Smooth muscle cell (in vitro differentiated cells): Measurements from ENCODE around the gene SGSM1. TPM values are rescaled to one million over a fixed set of nuclear protein-coding genes. Genes with fewer than 3 reads are reported as not detected.

Experiments used
- DNase-seq: peaks from one replicate; lab custom pipeline; 2025; ENCODE audit not compliant: unreplicated experiment; lab: John Stamatoyannopoulos, UW
- H2AFZ ChIP-seq: fragments of 200-600 bp; sonication (generic); 2 replicates; pipeline ENCODE4 v1.6.0; 2016; ENCODE audit warnings: antibody characterized with exemption, low read depth, mild to moderate bottlenecking
- H3F3A ChIP-seq: fragments of 200-600 bp; sonication (generic); 2 replicates; pipeline ENCODE4 v1.6.0; 2017; ENCODE audit warnings: antibody characterized with exemption, low read depth
- H3K27ac ChIP-seq: fragments of 200-600 bp; sonication (generic); 2 replicates; pipeline ENCODE4 v1.5.1; 2016; ENCODE audit warnings: low read depth, mild to moderate bottlenecking
- H3K27me3 ChIP-seq: fragments of 200-600 bp; sonication (generic); 2 replicates; pipeline ENCODE4 v1.6.1; 2016; ENCODE audit warnings: low read depth, mild to moderate bottlenecking
- H3K36me3 ChIP-seq: fragments of 200-600 bp; sonication (generic); 2 replicates; pipeline ENCODE4 v1.5.1; 2016; ENCODE audit warnings: low read depth
- H3K4me1 ChIP-seq: fragments of 200-600 bp; sonication (generic); 2 replicates; pipeline ENCODE4 v1.5.1; 2016; ENCODE audit warnings: low read depth
- H3K4me2 ChIP-seq: fragments of 200-600 bp; sonication (generic); 2 replicates; pipeline ENCODE4 v1.6.0; 2016; ENCODE audit warnings: mild to moderate bottlenecking
- H3K4me3 ChIP-seq: fragments of 200-600 bp; sonication (generic); 2 replicates; pipeline ENCODE4 v1.5.1; 2016; ENCODE audit warnings: mild to moderate bottlenecking
- H3K79me2 ChIP-seq: fragments of 200-600 bp; sonication (generic); 2 replicates; pipeline ENCODE4 v1.6.0; 2016; ENCODE audit warnings: low read depth, mild to moderate bottlenecking
- H3K9ac ChIP-seq: fragments of 200-600 bp; sonication (generic); 2 replicates; pipeline ENCODE4 v1.6.0; 2016; ENCODE audit warnings: low read depth
- H3K9me3 ChIP-seq: fragments of 200-600 bp; sonication (generic); replicated peaks from 2 replicates; pipeline ENCODE4 v1.5.1; 2016; ENCODE audit warnings: low read depth
- H4K20me1 ChIP-seq: fragments of 200-600 bp; sonication (generic); 2 replicates; pipeline ENCODE4 v1.6.0; 2016; ENCODE audit warnings: low read depth
- CTCF ChIP-seq: fragments of 200-600 bp; sonication (generic); IDR thresholded peaks from 2 replicates; pipeline ENCODE4 v1.5.1; 2017; ENCODE audit warnings: borderline replicate concordance, mild to moderate bottlenecking, antibody characterized with exemption; ENCODE audit not compliant: insufficient read depth, poor library complexity, severe bottlenecking
- WGBS: methylation state at CpG from one replicate; pipeline ENCODE4 v1.1.7; 2016; ENCODE audit warnings: low lambda C conversion rate; 5-methylcytosine and 5-hydroxymethylcytosine counted together
- polyA plus RNA-seq: library from polyadenylated mRNA; unstranded; fragments of >200 nt; fragmentation: Nextera tagmentation; extraction: Ambion mirVana; gene quantifications from 2 replicates; pipeline ENCODE4 v1.2.1, GENCODE V29; 2016
- total RNA-seq: library from RNA; depleted of rRNA; stranded (reverse); fragments of >200 nt; gene quantifications from 2 replicates; pipeline ENCODE4 v1.2.3, GENCODE V29; 2014

The SGSM1 gene
- total and polyA plus RNA-seq, 2 experiments from 2014 or later: 0.18 TPM; not detected in 1

GRCh38 chr22:24948356-24949202 lies 142.6 kb downstream of the SGSM1 start:
- H3K79me2 ChIP-seq: no peaks in the 10 kb centered on the region
- peaks cover 4% of the 10 kb centered on the region for H3F3A ChIP-seq
- H3K27ac ChIP-seq: no peak overlapping the region
- no peak overlapping the region for H3K4me2 ChIP-seq
- H3K9me3 ChIP-seq: no peaks in the 10 kb centered on the region
- H3K27me3 ChIP-seq: no peaks in the 10 kb centered on the region
- 80% methylated on average over 13 of the region's 13 CpGs for WGBS
- H2AFZ ChIP-seq: no peak overlapping the region
- no peak overlapping the region for H3K9ac ChIP-seq
- TF ChIP-seq CTCF: no peak
- H3K4me1 ChIP-seq: peaks cover 6% of the 10 kb centered on the region
- DNase-seq: no peak
- no peak overlapping the region for H3K4me3 ChIP-seq
- H4K20me1 ChIP-seq: no peaks in the 10 kb centered on the region
- H3K36me3 ChIP-seq: no peaks in the 10 kb centered on the region

DNA sequence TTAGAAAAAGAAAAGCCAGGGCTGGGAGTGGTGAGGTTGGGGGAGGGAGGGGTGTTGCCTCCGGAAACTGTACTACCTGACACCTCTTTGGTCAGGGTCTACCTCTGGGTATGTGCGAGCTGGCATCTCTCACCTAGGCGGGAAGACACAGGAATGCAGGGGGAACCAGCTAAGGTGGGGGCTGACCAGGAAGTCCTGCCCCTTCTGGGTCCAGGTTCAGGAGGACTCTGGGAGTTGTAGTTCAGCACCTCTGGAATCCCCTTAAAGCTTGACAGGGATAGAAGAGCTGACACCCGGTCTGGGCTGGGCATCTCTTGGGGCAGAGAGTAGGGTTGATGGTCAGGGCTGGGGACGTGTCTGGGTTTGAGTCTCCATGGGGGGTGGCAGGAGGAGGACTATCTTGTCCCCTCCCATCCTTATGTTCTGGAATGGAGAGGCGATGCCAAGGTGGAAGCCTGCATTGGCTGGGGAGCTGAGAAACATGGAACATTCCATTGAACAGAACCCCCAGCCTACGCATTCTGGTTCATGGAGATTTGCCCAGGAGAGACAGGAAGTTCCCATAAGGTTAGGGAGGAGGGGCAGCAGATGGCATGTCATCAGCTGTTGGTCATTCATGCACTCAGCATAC lies 144.4 kb downstream of the SGSM1 start:
- DNase-seq: no peak
- peak overlapping the region; percentile 20 for H3K4me3 ChIP-seq
- H3K27me3 ChIP-seq: no peaks in the 10 kb centered on the region
- H3K9me3 ChIP-seq: no peaks in the 10 kb centered on the region
- H3K4me2 ChIP-seq: peak overlapping the region; percentile 60
- no peak for TF ChIP-seq CTCF
- peaks cover 2% of the 10 kb centered on the region for H3K79me2 ChIP-seq
- H4K20me1 ChIP-seq: no peaks in the 10 kb centered on the region
- H2AFZ ChIP-seq: no peak overlapping the region
- 37% methylated on average over 7 of the region's 7 CpGs for WGBS
- peaks cover 4% of the 10 kb centered on the region for H3F3A ChIP-seq
- no peak overlapping the region for H3K27ac ChIP-seq
- no peaks in the 10 kb centered on the region for H3K36me3 ChIP-seq
- H3K4me1 ChIP-seq: peaks cover 16% of the 10 kb centered on the region
- no peak overlapping the region for H3K9ac ChIP-seq

GRCh38 chr22:24951942-24952836 lies 146.2 kb downstream of the SGSM1 start, which contains the start of gene KIAA1671:
TSS of gene KIAA1671 (plus strand) at chr22:24952716. CDS start at chr22:25028000, 75,284 bp downstream.
- peak within 1 kb of the TSS; percentile 99 for H2AFZ ChIP-seq
- peaks cover 16% of the 10 kb centered on the region for H3K4me1 ChIP-seq
- peak within 1 kb of the TSS; percentile 84 for H3K4me2 ChIP-seq
- TF ChIP-seq CTCF: peak; percentile 99
- H3K27ac ChIP-seq: peak within 1 kb of the TSS; percentile 8
- no peaks in the 10 kb centered on the region for H3K27me3 ChIP-seq
- H3K79me2 ChIP-seq: peaks cover 16% of the 10 kb centered on the region
- 3% methylated on average over 66 of the region's 71 CpGs for WGBS
- no peaks in the 10 kb centered on the region for H3K9me3 ChIP-seq
- H4K20me1 ChIP-seq: no peaks in the 10 kb centered on the region
- peaks cover 4% of the 10 kb centered on the region for H3F3A ChIP-seq
- H3K36me3 ChIP-seq: no peaks in the 10 kb centered on the region
- peak within 1 kb of the TSS; percentile 61 for H3K4me3 ChIP-seq
- DNase-seq: peak; percentile 78
- peak within 1 kb of the TSS; percentile 82 for H3K9ac ChIP-seq
